Measurements from ENCODE around the gene CLRN2.

Gene CLRN2, protein sequence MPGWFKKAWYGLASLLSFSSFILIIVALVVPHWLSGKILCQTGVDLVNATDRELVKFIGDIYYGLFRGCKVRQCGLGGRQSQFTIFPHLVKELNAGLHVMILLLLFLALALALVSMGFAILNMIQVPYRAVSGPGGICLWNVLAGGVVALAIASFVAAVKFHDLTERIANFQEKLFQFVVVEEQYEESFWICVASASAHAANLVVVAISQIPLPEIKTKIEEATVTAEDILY

DNA sequence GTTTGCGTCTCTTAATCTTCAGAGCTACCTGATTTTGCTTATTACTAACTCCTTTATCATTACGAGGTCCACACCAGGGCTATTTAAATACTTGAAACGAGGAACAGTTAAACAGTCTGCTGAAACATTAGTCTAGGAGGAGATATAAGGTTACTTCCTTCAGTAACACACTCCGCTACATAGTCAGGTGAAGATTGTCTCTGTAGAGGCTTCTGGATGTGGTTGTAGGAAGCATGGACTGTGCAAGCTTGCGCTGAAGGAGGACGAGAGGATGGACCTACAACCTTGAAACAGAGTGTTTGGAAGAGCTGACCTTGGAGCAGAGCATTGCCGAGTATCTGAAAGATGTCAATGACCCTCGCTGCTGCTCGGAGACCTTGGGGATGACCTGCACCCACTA is at the start of gene CLRN2:
Gene CLRN2, plus strand, starts transcription at position 301 of the 400 bp plus-strand sequence. CDS start 102 bp downstream, outside the sequence.
- no peak for DNase-seq

DNA sequence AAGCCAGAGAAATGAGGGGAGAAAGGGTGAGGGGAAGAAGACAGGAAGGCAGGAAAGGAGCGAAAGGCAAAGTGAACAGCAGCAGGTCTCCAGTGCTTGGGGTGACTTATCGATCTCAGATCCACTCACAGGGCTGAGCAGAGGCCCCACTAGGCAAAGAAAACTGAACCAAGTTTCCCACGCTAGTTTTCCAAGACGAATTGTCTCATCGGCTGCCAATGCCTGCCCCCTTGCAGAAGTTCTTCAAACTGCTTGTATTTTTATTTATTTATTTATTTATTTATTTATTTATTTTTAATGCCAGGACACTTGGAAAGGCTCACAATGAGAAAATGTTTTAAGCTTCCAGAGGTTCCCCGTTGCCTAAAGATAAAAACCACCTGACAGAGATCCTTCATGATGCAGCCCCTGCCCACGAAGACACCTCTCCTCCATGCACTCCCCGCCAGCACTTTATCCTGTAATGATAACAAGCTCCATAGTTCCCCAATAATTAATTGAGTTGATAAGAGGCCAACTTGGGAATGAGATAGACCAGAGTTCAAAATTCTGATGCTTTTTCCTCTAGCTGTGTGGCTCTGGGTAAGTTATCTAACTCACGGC is 46.2 kb upstream of the CLRN2 start:
- no peak for DNase-seq

DNA sequence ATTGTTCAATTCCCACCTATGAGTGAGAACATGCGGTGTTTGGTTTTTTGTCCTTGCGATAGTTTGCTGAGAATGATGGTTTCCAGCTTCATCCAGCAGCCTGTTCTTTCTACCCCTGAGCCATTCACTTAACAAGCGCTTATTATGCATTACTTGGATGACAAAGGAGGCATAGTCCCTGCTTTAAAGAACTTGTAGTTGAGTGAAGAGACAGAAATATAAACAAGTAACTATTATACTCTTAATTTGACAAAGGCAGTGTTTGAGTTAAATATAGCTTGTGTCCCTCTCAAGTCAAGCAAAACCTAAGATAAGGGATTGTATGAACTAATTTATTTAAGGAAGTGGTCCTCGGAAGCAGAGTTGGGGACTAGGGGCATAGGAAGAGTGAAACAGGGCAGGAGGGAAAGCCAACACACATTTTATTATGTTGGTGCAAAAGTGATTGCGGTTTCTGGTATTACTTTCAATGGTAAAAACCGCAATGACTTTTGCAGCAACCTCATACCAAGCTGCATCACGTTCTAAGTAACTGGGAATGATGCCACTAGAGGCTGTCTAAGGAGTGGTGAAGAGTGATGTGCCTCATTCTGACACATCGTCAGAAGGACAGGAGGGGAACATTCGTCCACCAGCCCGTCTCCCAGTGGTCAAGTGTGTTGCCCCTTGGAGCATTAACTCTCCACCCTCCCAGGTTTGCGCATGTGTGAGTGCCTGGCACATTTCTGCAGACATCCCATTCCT is 44.9 kb upstream of the CLRN2 start:
- no peak for DNase-seq

DNA sequence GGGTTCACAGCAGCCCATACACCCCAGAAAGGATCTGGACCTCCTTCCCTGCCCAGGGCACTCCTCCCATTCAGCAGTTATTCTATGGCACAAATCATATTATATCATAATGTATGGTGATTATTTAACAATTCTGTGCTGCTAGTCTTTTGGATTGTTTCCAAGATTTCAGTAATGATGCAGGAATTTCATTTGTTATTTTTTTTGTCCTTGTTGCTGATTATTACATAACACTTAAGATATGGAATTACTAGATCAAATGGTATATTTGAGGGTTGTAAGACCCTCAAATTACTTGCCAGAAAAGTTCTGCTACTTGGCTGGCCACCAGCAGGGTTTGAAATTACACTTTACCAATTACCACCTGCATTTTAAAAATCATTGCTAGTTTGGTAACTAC is 39.5 kb upstream of the CLRN2 start:
- DNase-seq = no peak

DNA sequence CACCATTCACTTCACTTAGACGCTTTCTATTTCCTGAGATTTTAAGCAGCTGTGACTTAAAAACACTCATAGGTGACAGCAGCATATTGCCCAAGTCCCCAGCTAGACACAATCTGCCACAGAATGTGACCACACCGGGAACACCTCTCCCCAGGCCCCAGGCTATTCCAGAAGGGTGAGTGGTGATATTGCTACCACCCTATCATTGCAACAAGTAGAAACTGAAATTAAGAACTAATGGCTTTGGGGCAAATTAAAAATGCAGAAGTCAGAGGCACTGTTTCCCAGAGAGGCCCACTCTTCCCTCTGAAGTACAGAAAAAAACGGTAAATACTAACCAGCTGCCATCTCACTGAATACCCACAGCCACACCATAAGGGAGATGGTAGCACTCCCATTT is 38.1 kb upstream of the CLRN2 start:
- no peak for DNase-seq

DNA sequence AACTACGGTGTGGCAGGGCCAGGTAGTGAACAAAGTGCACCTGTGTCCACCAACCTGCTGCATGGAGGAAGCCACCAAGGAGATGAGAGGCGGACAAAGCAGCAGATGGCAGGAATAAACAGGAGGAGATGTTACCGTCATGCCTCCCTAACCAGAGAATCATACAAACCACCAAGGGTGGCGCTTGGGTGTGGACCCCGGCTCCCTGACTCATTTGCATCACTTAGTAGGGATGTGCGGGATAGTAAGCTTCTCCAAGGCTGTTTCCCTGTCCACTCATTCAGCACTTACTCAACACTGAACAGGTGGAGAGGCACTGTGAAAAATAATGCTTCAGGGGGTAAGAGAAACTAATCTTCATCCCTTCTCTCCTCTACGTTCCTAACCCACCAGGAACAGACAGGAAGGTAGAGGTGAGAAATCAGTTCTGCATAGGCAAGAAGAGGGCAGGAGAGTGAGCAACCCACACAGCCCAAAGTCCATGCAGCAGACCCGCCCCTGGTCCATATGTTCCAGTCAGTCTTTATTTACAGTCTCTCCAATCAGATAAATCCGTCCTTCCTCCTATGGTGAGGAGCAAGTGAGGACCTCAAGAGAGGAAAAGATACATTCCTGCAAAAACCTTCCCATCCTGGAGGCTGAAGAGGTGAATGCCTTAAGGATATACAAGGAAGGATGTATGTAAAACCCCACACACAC is 37.0 kb upstream of the CLRN2 start:
- DNase-seq = no peak

DNA sequence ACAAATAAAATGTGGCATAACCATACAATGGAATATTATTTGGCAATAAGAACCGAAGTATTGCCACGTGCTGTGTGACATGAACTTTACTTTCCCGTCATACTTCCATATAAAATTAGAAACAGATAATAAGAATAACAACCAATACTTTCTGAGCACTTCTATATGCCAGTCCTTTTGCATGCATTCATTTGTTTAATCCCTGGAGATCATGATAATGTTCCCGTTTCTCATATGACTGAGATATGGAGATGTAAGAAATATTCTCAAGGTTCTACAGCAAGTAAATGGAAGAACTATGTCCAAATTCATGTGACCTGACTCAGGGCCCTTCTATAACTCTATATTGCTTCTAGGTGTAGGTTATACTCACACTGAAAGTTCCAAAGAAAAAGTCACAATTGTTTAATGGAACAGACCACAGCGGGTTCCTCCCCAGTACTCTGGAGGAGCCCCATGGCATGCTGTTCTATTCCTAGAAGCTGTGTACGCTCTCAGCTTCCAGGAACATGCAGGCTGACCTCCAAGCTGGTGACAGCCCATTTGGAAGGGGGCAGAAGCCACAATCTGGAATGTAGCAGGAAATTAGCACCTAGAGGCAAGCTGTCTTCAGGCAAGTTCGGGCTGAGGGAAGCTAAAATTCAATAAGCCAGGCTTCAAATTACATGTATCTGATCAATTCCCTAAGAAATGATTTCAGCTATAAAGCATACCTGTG is 34.6 kb upstream of the CLRN2 start:
- no peak for DNase-seq

DNA sequence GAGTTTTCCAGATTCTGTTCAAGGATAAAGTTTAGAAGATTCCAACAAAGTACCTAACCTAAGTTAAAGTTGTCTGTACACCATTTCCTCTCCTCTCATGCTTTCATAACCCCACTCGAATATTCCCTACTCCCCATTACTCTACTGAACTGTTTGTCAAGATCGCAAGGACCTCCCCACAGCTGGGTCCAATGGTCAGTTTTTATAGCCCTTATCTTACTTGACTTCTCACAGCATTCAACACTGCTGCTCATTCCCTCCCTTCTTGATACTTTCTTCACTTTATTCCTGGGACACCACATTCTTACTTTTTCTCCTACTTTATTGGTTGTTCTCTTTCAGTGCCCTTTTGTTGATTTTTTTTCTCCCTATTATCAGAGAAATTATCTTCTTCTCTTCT is 34.0 kb upstream of the CLRN2 start:
- DNase-seq = no peak

DNA sequence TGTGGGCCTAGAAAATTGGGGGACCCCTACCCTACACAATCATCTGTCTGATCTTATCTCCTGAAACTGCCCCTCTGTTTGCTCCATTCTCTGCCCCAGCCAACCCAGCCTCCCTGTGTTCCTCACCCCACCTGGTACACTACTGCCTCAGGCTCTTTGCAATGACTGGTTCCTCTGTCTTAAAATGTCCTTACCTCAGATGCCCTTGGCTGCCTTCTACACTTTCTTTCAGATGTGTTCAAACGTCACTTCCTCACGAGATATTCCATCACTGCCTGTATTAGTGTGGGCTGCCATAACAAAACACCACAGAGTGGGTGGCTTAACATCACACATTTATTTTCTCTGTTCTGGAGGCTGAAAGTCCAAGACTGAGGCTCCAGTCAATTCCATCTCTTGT is 32.2 kb upstream of the CLRN2 start:
- no peak for DNase-seq

DNA sequence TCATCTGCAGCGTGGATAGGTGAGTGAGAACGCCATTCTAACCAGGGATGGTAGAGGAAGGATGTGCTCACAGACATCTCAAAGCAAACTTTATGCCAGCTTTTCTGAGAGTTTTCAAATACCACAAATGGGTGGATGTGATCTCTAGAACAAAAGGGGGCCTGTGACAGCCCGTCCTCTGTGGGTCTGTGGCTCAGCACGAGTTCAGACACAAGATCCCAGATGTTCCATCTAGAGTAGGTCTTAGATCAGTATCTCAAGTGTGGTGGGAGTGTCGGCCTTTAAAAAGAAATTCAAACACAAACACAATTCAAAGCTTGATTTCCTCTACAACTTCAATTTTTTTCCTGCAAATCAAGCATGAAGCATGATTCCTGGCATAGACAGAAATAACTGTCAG is 25.8 kb upstream of the CLRN2 start:
- no peak for DNase-seq

DNA sequence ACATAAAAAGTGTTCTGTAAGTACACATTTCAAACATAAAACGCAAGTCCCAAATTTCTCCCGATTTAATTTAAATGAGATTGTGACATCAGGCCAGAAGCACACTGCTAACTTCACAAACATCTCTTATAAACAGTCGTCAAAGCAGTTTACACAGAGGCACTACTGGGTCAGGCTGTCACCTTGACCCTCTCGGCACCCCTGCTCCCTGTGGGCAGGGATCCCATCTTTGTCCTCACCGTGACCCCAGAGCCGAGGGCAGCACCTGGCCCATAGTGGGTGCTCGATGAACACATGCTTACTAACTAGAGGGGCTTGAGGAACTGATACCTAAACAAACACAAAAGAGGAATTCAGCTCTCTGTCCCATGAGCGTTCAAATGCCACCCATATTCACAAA is 25.2 kb upstream of the CLRN2 start:
- DNase-seq = no peak

DNA sequence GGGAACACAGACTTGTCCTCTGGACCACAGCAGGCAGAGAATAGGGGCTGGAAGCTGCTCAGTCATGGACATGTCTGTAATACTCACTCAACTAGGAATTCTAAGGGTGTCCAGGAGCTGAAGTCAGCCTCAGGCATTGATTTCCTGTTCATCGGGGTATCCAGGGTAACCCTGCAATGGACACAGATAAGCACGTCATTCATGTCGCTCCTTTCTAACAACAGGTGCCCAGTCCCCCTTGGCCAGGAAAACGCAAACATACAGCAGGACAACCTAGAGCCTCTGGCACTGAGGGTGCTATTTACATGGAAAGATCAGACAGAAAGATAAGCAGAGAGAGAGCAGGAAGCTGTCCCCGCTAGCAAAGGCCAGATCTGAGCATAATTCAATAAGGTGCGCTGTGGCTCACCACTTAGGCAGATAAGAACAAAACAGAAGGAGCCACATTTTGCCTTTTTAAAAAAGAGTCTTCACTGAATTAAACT is 24.3 kb upstream of the CLRN2 start:
- no peak for DNase-seq

DNA sequence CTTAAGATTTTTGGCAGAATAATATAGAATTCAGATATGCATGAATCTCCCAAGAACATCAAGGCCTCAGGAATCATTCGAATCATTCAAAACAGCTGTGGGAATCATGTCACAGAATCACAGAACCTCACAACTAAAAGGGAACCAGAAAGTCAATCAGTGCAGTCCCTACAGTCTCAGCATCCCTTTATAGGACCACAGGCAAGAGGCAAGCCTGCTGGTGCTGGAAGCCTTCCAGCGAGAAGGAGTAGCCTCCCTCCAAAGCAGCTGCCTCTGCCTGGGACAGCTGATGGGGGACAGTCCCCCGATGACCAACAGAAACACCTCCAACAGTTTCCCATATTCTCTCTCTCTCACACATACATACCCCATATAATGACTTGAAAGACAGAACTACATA is 23.8 kb upstream of the CLRN2 start:
- no peak for DNase-seq

DNA sequence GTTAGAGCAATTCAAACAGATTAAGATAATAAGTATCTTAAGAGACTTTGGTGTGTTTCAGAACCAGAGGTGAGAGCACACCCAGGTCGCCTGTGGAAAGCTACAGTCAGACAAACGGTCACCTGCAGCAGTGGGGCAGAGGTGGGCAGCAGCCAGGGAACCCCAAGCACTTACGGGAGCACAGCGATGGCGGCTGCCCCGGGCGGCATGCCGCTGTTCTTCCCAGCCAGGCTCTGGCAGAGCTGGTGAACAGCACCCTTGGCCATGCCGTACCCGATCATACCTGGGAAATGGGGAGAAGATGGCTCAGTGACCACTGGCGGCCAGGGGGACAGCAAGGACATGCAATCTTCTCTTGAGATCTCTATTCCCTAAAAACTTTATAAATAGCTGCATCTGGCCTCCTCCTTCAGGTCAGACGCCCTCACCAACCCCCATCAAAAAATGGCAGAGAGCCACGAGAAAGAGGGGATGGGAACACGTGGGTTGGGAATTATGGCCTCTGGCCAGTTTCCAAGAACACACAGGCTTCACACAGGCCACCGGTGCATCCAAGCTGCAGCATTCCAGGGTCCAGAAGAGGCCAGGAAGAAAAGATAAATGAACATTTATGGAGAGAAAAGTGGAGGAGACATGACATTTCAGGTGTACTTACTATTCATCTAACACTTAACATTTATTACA is 22.8 kb upstream of the CLRN2 start:
- DNase-seq = no peak

DNA sequence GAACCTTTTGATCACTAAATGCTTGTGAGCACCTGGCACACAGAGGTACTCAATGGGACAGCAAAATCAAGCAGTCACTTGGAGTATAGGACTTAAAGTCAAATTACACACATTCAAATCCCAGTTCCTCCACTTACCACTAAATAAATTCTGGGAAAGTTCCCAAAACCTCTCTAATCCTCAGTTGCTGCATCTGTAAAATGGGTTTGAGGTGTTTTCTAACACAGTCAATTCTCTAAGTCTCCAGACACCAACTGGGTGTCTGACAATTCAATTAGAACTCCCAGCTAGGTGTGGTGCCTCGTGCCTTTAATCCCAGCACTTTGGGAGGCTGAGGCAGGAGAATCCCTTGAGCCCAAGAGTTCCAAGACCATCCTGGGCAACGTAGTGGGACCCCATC is 22.1 kb upstream of the CLRN2 start:
- no peak for DNase-seq

DNA sequence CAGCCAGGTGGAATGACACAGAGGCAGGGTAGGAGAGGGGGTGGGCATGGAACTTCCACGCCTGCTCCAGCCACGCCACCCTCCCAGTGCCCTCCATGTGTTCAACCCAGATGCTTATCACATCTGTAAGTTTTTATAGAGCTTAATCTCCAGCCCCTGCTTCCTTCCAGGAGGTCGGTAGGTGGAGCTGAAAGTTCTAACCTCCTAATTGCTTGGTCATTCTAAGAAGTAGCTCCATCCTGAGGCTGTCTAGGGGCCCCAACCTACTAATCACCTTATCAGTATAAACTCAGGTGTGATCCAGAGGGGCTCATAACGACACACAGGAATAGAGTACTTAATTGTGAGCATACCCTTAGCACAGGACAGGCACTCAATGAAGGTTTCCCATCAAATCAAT is 21.3 kb upstream of the CLRN2 start:
- no peak for DNase-seq

DNA sequence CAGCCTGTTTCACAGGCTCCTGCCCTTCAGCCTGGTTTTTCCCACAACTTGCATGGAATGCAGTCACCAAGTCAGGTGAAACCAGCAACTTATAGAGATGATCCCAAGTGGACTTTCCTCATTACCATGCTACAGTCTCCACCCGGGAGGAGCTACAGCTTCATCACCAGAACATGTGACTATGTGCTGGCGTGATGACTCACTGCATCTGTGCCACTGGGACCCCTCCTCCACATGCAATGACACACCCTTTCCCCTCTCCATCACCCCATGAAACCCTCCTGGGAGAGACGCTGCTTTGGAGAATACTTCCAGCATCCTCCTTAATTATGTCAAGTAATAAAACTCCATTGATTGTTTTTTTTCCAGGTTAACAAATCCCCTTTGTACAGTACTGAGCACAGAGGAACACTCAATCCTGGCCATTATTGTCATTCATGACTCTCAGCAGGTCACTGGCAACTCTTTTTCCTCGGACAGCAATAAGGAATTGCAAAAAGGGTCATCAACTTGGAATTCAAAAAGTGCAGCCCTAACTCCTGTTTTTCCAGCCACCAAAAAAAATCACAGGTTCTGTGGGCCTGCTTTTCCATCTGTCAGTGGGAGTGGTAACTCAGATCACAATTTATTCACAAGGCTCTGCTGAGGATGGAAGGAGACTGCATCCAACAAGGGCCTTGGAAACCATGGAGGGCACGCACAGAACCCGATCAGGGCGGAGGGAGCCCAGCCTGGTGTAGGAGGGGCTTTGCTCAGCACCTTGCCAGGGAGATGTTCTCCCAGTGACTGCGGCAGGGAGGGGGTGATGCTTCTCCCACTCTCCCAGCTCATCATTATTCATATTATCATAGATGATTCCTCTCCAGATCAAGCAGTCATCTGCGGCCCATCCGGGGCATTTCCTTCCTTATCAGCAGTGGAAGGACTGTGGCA is 20.4 kb upstream of the CLRN2 start:
- DNase-seq = no peak

DNA sequence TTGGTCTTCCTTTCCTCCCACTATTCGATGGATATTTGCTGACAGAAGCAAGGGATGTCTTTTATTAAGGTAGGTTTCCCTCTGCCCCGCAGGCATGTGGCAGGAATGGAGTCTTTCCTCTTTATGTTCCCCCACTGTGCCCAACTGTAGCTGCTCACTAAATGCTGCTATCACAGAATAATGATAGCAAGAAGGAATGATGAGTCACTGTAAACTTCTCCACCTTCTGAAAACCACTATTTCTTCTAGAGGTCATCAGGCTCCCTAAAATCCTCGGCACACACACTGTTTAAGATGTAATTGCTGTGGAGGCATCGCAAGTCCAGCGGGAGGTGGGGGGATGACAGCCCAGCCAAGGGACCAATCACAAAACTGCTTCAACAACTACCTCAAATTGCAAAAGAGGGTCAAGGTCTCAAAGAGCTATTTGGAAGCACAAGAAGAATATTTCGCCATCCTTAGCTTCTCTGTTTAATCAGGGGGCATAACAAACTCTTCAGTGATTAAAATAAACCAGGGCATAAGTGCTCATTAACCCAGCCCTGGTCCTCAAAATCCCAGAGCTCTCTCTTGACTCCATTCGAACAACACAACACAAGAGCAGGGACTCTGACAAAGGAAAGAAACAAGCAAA is 17.0 kb upstream of the CLRN2 start:
- no peak for DNase-seq

DNA sequence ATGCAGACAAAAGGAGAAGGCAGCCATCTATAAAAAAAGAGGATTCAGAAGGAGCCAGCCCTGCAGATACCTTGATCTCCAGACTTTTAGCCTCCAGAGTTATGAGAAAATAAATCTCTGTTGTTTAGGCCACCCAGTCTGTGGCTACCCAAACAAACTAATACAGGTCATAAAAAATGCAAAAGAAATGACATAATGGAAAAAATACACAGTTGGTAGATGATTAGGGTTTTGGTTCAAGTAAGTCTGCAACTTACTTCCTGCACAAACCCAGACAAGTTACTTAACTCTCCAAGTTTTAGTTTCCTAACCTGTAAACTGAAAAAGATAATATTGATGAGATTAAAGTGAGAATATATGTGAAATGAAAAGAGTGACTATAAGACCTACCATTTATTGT is 14.4 kb upstream of the CLRN2 start:
- no peak for DNase-seq

DNA sequence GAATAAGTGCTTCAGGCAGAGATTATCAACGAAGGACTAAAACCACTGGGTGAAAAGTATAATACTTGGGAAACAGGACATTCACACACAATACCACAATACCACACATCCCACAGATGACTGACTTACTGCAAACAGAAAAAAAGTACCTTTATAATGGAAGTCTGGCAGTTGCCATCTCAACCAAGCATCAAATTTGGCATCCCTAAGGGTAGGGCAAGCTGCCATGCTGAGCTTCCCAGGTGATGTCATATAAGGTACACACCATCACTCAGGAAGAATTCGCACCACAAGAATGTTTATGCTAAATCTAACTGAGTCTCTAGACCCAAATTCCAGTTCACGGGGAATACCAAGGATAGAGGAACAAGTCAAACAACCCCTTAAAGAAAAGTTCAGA is 12.2 kb upstream of the CLRN2 start:
- no peak for DNase-seq

DNA sequence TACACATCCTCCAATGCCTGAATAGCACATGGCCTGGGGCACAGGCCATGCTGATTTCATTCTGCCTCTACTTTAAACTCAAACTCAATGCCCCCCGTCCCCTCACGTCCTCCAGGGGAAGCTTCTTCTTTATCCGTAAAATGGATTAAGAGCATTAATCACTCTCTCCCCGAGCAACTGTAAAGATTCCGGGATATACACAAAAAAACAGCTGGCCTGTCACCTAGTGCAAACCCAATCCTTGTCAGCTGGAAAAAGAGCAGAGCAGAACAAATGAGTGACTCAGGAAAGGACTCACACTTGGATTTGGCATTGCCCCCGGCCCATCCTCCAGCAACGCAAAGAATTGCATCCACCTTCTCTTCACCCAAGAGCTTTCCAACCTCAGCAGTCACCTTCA is 10.9 kb upstream of the CLRN2 start:
- DNase-seq = no peak

All from activated CD4-positive, alpha-beta T cell treated with anti-CD3 and anti-CD28 coated beads, Interleukin-2, Interleukin-6, amounts not matched to agents 100 ng/mL and 50 ng/mL, durations not matched to agents 16 hours and 8 hours (primary cell).